ENCODE measurements around the gene ITGA11.

ITGA11 gene

GRCh38 chr15:68285259-68285980, 146.5 kb downstream of the ITGA11 start:
- DNase-seq: no peak

GRCh38 chr15:68284616-68285258, 147.2 kb downstream of the ITGA11 start:
- no peak for DNase-seq

- DNase-seq: no peak
Observed at GRCh38 chr15:68283401-68283800, 148.6 kb downstream of the ITGA11 start.

- no peak for DNase-seq
Observed at GRCh38 chr15:68281008-68281407, 151.0 kb downstream of the ITGA11 start.

GRCh38 chr15:68279779-68280753, 151.9 kb downstream of the ITGA11 start:
- DNase-seq: no peak

GRCh38 chr15:68278595-68279405, 153.2 kb downstream of the ITGA11 start:
- no peak for DNase-seq

- DNase-seq: no peak
Observed at GRCh38 chr15:68278345-68278594, 153.7 kb downstream of the ITGA11 start.

- DNase-seq: peak; percentile 94
Observed at GRCh38 chr15:68277603-68278344, 154.2 kb downstream of the ITGA11 start, which contains the start of gene FEM1B. TSS of gene FEM1B (plus strand) at chr15:68277745. CDS start at chr15:68278418, 673 bp downstream.

GRCh38 chr15:68277131-68277602, 154.8 kb downstream of the ITGA11 start:
- DNase-seq: peak; percentile 83

- no peak for DNase-seq
Observed at GRCh38 chr15:68276668-68277067, 155.3 kb downstream of the ITGA11 start.

- no peak for DNase-seq
Observed at GRCh38 chr15:68275165-68275746, 156.7 kb downstream of the ITGA11 start.

GRCh38 chr15:68274201-68274848, 157.6 kb downstream of the ITGA11 start:
- DNase-seq: no peak

GRCh38 chr15:68272721-68273271, 159.2 kb downstream of the ITGA11 start:
- DNase-seq: no peak

- peak; percentile 99 for DNase-seq
Observed at GRCh38 chr15:68271854-68272471, 160.0 kb downstream of the ITGA11 start.

GRCh38 chr15:68268405-68268804, 163.6 kb downstream of the ITGA11 start:
- DNase-seq: no peak

GRCh38 chr15:68265674-68266073, 166.3 kb downstream of the ITGA11 start:
- no peak for DNase-seq

- no peak for DNase-seq
Observed at GRCh38 chr15:68265081-68265480, 166.9 kb downstream of the ITGA11 start.

GRCh38 chr15:68264282-68264681, 167.7 kb downstream of the ITGA11 start:
- DNase-seq: no peak

- DNase-seq: no peak
Observed at GRCh38 chr15:68262514-68263356, 169.2 kb downstream of the ITGA11 start.

Data from islet precursor cell (in vitro differentiated cells).